GM10248 (cell line): ENCODE measurements around the gene CST11.

ENCODE experiments used
- CTCF ChIA-PET: fragments of 300-600 bp; sonication (Branson Sonifier 250); formaldehyde crosslinking; extraction: SDS; loops from one replicate; lab custom pipeline; 2021; ENCODE audit warnings: antibody characterized with exemption; lab: Yijun Ruan, JAX
- POLR2A ChIA-PET: fragments of 350-650 bp; sonication (Branson Sonifier 250); formaldehyde crosslinking; extraction: SDS; loops from one replicate; lab custom pipeline; 2020; ENCODE audit warnings: antibody characterized with exemption; lab: Yijun Ruan, JAX
- DNase-seq: peaks from one replicate; pipeline ENCODE4 v3.0.0; 2012; ENCODE audit errors: extremely low spot score
- CTCF ChIP-seq: IDR thresholded peaks from 2 replicates; pipeline ENCODE4 v1.5.1; 2012; ENCODE audit warnings: mild to moderate bottlenecking, low read depth; ENCODE audit errors: extremely low read depth, missing control alignments, control extremely low read depth

CST11 gene

GRCh38 chr20:23488470-23488869 lies 35.8 kb upstream of the CST11 start:
- ChIA-PET CTCF (no interaction called here), POLR2A (no interaction called here)
- no peak for TF ChIP-seq CTCF
- DNase-seq, result no peak

GRCh38 chr20:23484081-23484480 lies 31.4 kb upstream of the CST11 start:
- DNase-seq, result no peak
- ChIA-PET POLR2A (no interaction called here), CTCF (interaction anchor here (1.0 to 1.1 kb wide), 2 partner anchors 9 to 69 kb away, joined by 3 to 4 read pairs; no protein-coding TSS in a partner anchor)
- no peak for TF ChIP-seq CTCF

GRCh38 chr20:23482138-23482537 lies 29.5 kb upstream of the CST11 start:
- ChIA-PET CTCF (interaction anchor here (1.4 to 1.6 kb wide), 2 partner anchors 21 to 40 kb away, joined by 3 read pairs; no protein-coding TSS in a partner anchor), POLR2A (no interaction called here)
- TF ChIP-seq CTCF, result no peak
- no peak for DNase-seq

GRCh38 chr20:23479043-23479442 lies 26.4 kb upstream of the CST11 start:
- no peak for TF ChIP-seq CTCF
- CTCF ChIA-PET, result no interaction called here
- POLR2A ChIA-PET, result no interaction called here

GRCh38 chr20:23477223-23477622 lies 24.5 kb upstream of the CST11 start:
- TF ChIP-seq CTCF, result no peak
- ChIA-PET POLR2A (no interaction called here), CTCF (no interaction called here)
- DNase-seq, result no peak

More at GRCh38 chr20:23479043-23479442, 26.4 kb upstream of the CST11 start:
- no peak for DNase-seq

GRCh38 chr20:23476015-23476754 lies 23.5 kb upstream of the CST11 start:
- ChIA-PET CTCF (no interaction called here), POLR2A (no interaction called here)

More at GRCh38 chr20:23476015-23476754, 23.5 kb upstream of the CST11 start:
- no peak for DNase-seq
- no peak for TF ChIP-seq CTCF
